HG02870 (cell line): ENCODE data around the gene SPATA31C1.
"Not testable (repeated sequence)": the region's sequence is repeated elsewhere in the genome, so short reads cannot be mapped to it uniquely, and the experiment has no call there.

Experiments
- ATAC-seq: cut with Tn5 transposase; IDR thresholded peaks from one replicate; pipeline ENCODE4 v1.9.1; 2021; ENCODE audit warnings: mild to moderate bottlenecking, moderate library complexity; ENCODE audit not compliant: unreplicated experiment

The SPATA31C1 gene

GRCh38 chr9:87934444-87934843, 16.7 kb downstream of the SPATA31C1 start:
- not testable (repeated sequence) for ATAC-seq

- ATAC-seq: not testable (repeated sequence)
These were observed 19.6 kb downstream of the SPATA31C1 start for GRCh38 chr9:87937352-87937751.

GRCh38 chr9:87937918-87938317, 20.2 kb downstream of the SPATA31C1 start:
- ATAC-seq: not testable (repeated sequence)

- ATAC-seq: not testable (repeated sequence)
These were observed 20.6 kb downstream of the SPATA31C1 start for GRCh38 chr9:87938336-87938735.

GRCh38 chr9:87939096-87939495, 21.3 kb downstream of the SPATA31C1 start:
- not testable (repeated sequence) for ATAC-seq

GRCh38 chr9:87944096-87944495, 26.3 kb downstream of the SPATA31C1 start:
- ATAC-seq: no peak

- ATAC-seq: no peak
These were observed 26.9 kb downstream of the SPATA31C1 start for GRCh38 chr9:87944682-87945081.

GRCh38 chr9:87950296-87950695, 32.5 kb downstream of the SPATA31C1 start:
- ATAC-seq: no peak

- no peak for ATAC-seq
These were observed 33.2 kb downstream of the SPATA31C1 start for GRCh38 chr9:87950765-87951488.

GRCh38 chr9:87954230-87954629, 36.5 kb downstream of the SPATA31C1 start:
- no peak for ATAC-seq

GRCh38 chr9:87957839-87958238, 40.1 kb downstream of the SPATA31C1 start:
- no peak for ATAC-seq

- ATAC-seq: no peak
These were observed 40.8 kb downstream of the SPATA31C1 start for GRCh38 chr9:87958591-87958990.

GRCh38 chr9:87959916-87960581, 42.3 kb downstream of the SPATA31C1 start:
- no peak for ATAC-seq

GRCh38 chr9:87963770-87964169, 46.0 kb downstream of the SPATA31C1 start:
- ATAC-seq: no peak

GRCh38 chr9:87964826-87965225, 47.1 kb downstream of the SPATA31C1 start:
- no peak for ATAC-seq

- no peak for ATAC-seq
These were observed 50.4 kb downstream of the SPATA31C1 start for GRCh38 chr9:87968155-87968554.

- ATAC-seq: no peak
These were observed 52.8 kb downstream of the SPATA31C1 start for GRCh38 chr9:87970602-87971001.

- ATAC-seq: no peak
These were observed 55.4 kb downstream of the SPATA31C1 start for GRCh38 chr9:87973122-87973521.
